Activated gamma-delta T cell treated with Interleukin-2 at 50 U/mL for 16 hours (primary cell): ENCODE results near the gene LIN9.
A peak's percentile ranks its signal among the peaks of the same experiment; 100 is the strongest.
"Not testable (repeated sequence)": the region's sequence is repeated elsewhere in the genome, so short reads cannot be mapped to it uniquely, and the experiment has no call there.

Source experiments
- DNase-seq: peaks from one replicate; pipeline ENCODE4 v3.0.0-alpha.2; 2020

Gene LIN9

GRCh38 chr1:226308723-226309397, at the start of gene LIN9:
TSS of gene LIN9 (minus strand) at chr1:226309164. CDS start at chr1:226309139, 25 bp downstream.
- DNase-seq: peak; percentile 89

GRCh38 chr1:226357416-226357815, 48.5 kb upstream of the LIN9 start:
- DNase-seq: no peak

GRCh38 chr1:226355669-226356551, 46.9 kb upstream of the LIN9 start:
- DNase-seq: no peak

GRCh38 chr1:226355016-226355415, 46.1 kb upstream of the LIN9 start:
- no peak for DNase-seq

- DNase-seq: no peak
These were observed 44.9 kb upstream of the LIN9 start for GRCh38 chr1:226353698-226354525.

GRCh38 chr1:226351709-226352108, 42.7 kb upstream of the LIN9 start:
- no peak for DNase-seq

- DNase-seq: no peak
These were observed 41.5 kb upstream of the LIN9 start for GRCh38 chr1:226350519-226350865.

GRCh38 chr1:226349801-226350518, 41.0 kb upstream of the LIN9 start:
- no peak for DNase-seq

GRCh38 chr1:226349081-226349480, 40.1 kb upstream of the LIN9 start:
- DNase-seq: no peak

- DNase-seq: no peak
These were observed 35.7 kb upstream of the LIN9 start for GRCh38 chr1:226344441-226345259.

GRCh38 chr1:226342656-226343055, 33.7 kb upstream of the LIN9 start:
- DNase-seq: no peak

GRCh38 chr1:226340111-226340510, 31.1 kb upstream of the LIN9 start:
- DNase-seq: not testable (repeated sequence)

GRCh38 chr1:226337276-226337875, 28.4 kb upstream of the LIN9 start:
- DNase-seq: no peak

GRCh38 chr1:226335661-226336060, 26.7 kb upstream of the LIN9 start:
- no peak for DNase-seq

GRCh38 chr1:226332947-226333346, 24.0 kb upstream of the LIN9 start:
- no peak for DNase-seq

GRCh38 chr1:226329237-226329636, 20.3 kb upstream of the LIN9 start:
- DNase-seq: no peak

GRCh38 chr1:226327761-226328162, 18.8 kb upstream of the LIN9 start:
- DNase-seq: no peak

GRCh38 chr1:226325178-226325577, 16.2 kb upstream of the LIN9 start:
- no peak for DNase-seq

- DNase-seq: no peak
These were observed 15.5 kb upstream of the LIN9 start for GRCh38 chr1:226324479-226324878.

GRCh38 chr1:226322986-226323385, 14.0 kb upstream of the LIN9 start:
- no peak for DNase-seq

GRCh38 chr1:226320930-226321329, 12.0 kb upstream of the LIN9 start:
- no peak for DNase-seq
